Keratinocyte (primary cell): ENCODE measurements around the gene KCNQ1OT1. TPM values are rescaled to one million over a fixed set of nuclear protein-coding genes. Genes with fewer than 3 reads are reported as not detected.
"Not testable (repeated sequence)": the region's sequence is repeated elsewhere in the genome, so short reads cannot be mapped to it uniquely, and the experiment has no call there.

ENCODE experiments used
- DNase-seq: peaks from one replicate; pipeline ENCODE4 v3.0.0-alpha.2; 2011; ENCODE audit warnings: low read depth, missing footprints, low spot score
- FAIRE-seq: peaks from 2 replicates; lab custom pipeline; 2011; peaks lifted over from hg19 to GRCh38; lab: Jason Lieb, UNC
- H2AFZ ChIP-seq: 2 replicates; pipeline ENCODE4 v1.6.0; 2012; ENCODE audit warnings: low read length, control low read depth, inconsistent platforms; ENCODE audit not compliant: control insufficient read depth
- H3K27ac ChIP-seq: 2 replicates; pipeline ENCODE4 v1.5.1; 2011; ENCODE audit warnings: low read length; ENCODE audit not compliant: control insufficient read depth, insufficient read depth
- H3K27me3 ChIP-seq: 3 replicates; pipeline ENCODE4 v1.6.0; 2011; ENCODE audit warnings: low read length; ENCODE audit not compliant: control insufficient read depth, insufficient read depth; ENCODE audit errors: extremely low read depth
- H3K36me3 ChIP-seq, 2 experiments: 2 replicates in 1 of 2; 3 replicates in 1 of 2; pipeline ENCODE4 v1.5.1; 2011; ENCODE audit warnings: low read length in 2 of 2, mild to moderate bottlenecking in 1 of 2; ENCODE audit not compliant: control insufficient read depth in 2 of 2, insufficient read depth in 2 of 2; ENCODE audit errors: extremely low read depth in 1 of 2
- H3K4me1 ChIP-seq: 3 replicates; pipeline ENCODE4 v1.5.1; 2011; ENCODE audit warnings: low read length; ENCODE audit not compliant: control insufficient read depth, insufficient read depth; ENCODE audit errors: extremely low read depth
- H3K4me2 ChIP-seq: 3 replicates; pipeline ENCODE4 v1.6.0; 2011; ENCODE audit warnings: low read depth, low read length; ENCODE audit not compliant: control insufficient read depth, insufficient read depth; ENCODE audit errors: extremely low read depth
- H3K4me3 ChIP-seq, 3 experiments: fragments of 200-600 bp in 1 of 3; sonication (generic) in 1 of 3; 2 replicates in 2 of 3; 3 replicates in 1 of 3; pipeline ENCODE4 v1.5.1; 2011 to 2016; ENCODE audit warnings: low read length in 3 of 3, mild to moderate bottlenecking in 3 of 3, control low read depth in 2 of 3, inconsistent platforms in 1 of 3, low read depth in 1 of 3, mixed read lengths in 1 of 3, mixed run types in 1 of 3, moderate library complexity in 1 of 3; ENCODE audit not compliant: control insufficient read depth in 2 of 3, insufficient read depth in 2 of 3; ENCODE audit errors: extremely low read depth in 1 of 3
- H3K79me2 ChIP-seq: 2 replicates; pipeline ENCODE4 v1.6.0; 2012; ENCODE audit warnings: low read length; ENCODE audit not compliant: control insufficient read depth, insufficient read depth
- H3K9ac ChIP-seq: 3 replicates; pipeline ENCODE4 v1.6.0; 2011; ENCODE audit warnings: low read length; ENCODE audit not compliant: control insufficient read depth, insufficient read depth; ENCODE audit errors: extremely low read depth
- H3K9me1 ChIP-seq: 3 replicates; pipeline ENCODE4 v1.6.0; 2011; ENCODE audit warnings: low read length; ENCODE audit not compliant: control insufficient read depth, insufficient read depth; ENCODE audit errors: extremely low read depth
- H3K9me3 ChIP-seq: 2 replicates; pipeline ENCODE4 v1.5.1; 2012; ENCODE audit warnings: low read depth, low read length; ENCODE audit not compliant: control insufficient read depth
- H4K20me1 ChIP-seq: 3 replicates; pipeline ENCODE4 v1.6.0; 2011; ENCODE audit warnings: low read length; ENCODE audit not compliant: control insufficient read depth, insufficient read depth; ENCODE audit errors: extremely low read depth
- CTCF ChIP-seq, 3 experiments: IDR thresholded peaks in 1 of 3; conservative IDR thresholded peaks in 1 of 3; optimal IDR thresholded peaks in 1 of 3; 2 replicates in 2 of 3; 3 replicates in 1 of 3; pipeline versions ENCODE3 to v1.5.1; 2011; ENCODE audit warnings: low read length in 3 of 3, mild to moderate bottlenecking in 3 of 3, moderate library complexity in 2 of 3, control low read depth in 1 of 3, inconsistent platforms in 1 of 3; ENCODE audit not compliant: insufficient read depth in 2 of 3; ENCODE audit errors: extremely low read depth in 1 of 3
- EZH2 ChIP-seq: IDR thresholded peaks from one replicate; pipeline ENCODE4 v1.6.1; 2012; ENCODE audit warnings: inconsistent platforms, mild to moderate bottlenecking, low read length, moderate library complexity
- dilution Hi-C: fragments of 300-500 bp; cut with MboI; formaldehyde crosslinking; loops from one replicate; pipeline ENCODE4 v1.7.0; 2020; ENCODE audit warnings: low sequenced_read_pairs; ENCODE audit not compliant: extremely low pct_ligation_motif_present
- polyA plus RNA-seq, 5 experiments: library from polyadenylated mRNA; depleted of rRNA in 3 of 5; stranded (reverse) in 3 of 5; stranded (forward) in 1 of 5; unstranded in 1 of 5; fragments of >200 nt; gene quantifications; 1 replicate in 1 of 5; 2 replicates in 3 of 5; 3 replicates in 1 of 5; pipeline versions ENCODE4 v1.2.1 to v1.2.3, GENCODE V29; 2011 to 2012; ENCODE audit warnings: missing spikeins in 2 of 5, low read depth in 1 of 5, low replicate concordance in 1 of 5

Gene KCNQ1OT1
- polyA plus RNA-seq, 1 donor (not counting 4 experiments of a cell fraction or from before 2014, with no cell fraction given), result 0.07 TPM

GRCh38 chr11:2643746-2644145 lies 56.0 kb downstream of the KCNQ1OT1 start:
- H3K4me1 ChIP-seq, result no peaks in the 10 kb centered on the region
- FAIRE-seq (no peak), DNase-seq (no peak)
- H3K9ac ChIP-seq, result no peak overlapping the region
- no peaks in the 10 kb centered on the region for H3K36me3 ChIP-seq
- H3K27me3 ChIP-seq, result no peaks in the 10 kb centered on the region
- H3K9me3 ChIP-seq, result peaks cover 7% of the 10 kb centered on the region
- dilution Hi-C loops, result no loop called here
- no peaks in the 10 kb centered on the region for H4K20me1 ChIP-seq
- no peak overlapping the region for H2AFZ ChIP-seq
- no peak overlapping the region for H3K27ac ChIP-seq
- no peak for TF ChIP-seq CTCF (optimal IDR thresholded peaks at IDR 0.05 in 1 of 3, IDR thresholded peaks at IDR 0.05 in 1 of 3, conservative IDR thresholded peaks at IDR 0.05 in 1 of 3; ENCODE audit: extremely low read depth in 1 of 3, insufficient read depth in 2 of 3, low read length in 3 of 3)
- no peak for TF ChIP-seq EZH2
- H3K4me2 ChIP-seq, result no peak overlapping the region
- no peak overlapping the region for H3K4me3 ChIP-seq
- H3K79me2 ChIP-seq, result no peaks in the 10 kb centered on the region
- H3K9me1 ChIP-seq, result no peaks in the 10 kb centered on the region

GRCh38 chr11:2641623-2642022 lies 58.2 kb downstream of the KCNQ1OT1 start:
- Histone ChIP-seq H2AFZ (no peak overlapping the region), H3K27me3 (no peaks in the 10 kb centered on the region), H3K4me3 (no peak overlapping the region), H3K9me1 (no peaks in the 10 kb centered on the region), H3K36me3 (no peaks in the 10 kb centered on the region), H3K4me2 (no peak overlapping the region), H3K9me3 (peaks cover 7% of the 10 kb centered on the region), H3K27ac (no peak overlapping the region), H3K79me2 (no peaks in the 10 kb centered on the region), H3K4me1 (no peaks in the 10 kb centered on the region), H3K9ac (no peak overlapping the region), H4K20me1 (no peaks in the 10 kb centered on the region)
- dilution Hi-C loops, result no loop called here
- DNase-seq, result no peak
- no peak for FAIRE-seq
- TF ChIP-seq CTCF (optimal IDR thresholded peaks at IDR 0.05 in 1 of 3, IDR thresholded peaks at IDR 0.05 in 1 of 3, conservative IDR thresholded peaks at IDR 0.05 in 1 of 3; ENCODE audit: extremely low read depth in 1 of 3, insufficient read depth in 2 of 3, low read length in 3 of 3) (no peak), EZH2 (no peak)

- H3K4me1 ChIP-seq, FAIRE-seq, H3K79me2 ChIP-seq, H3K36me3 ChIP-seq, H3K27me3 ChIP-seq, H3K27ac ChIP-seq, H3K4me2 ChIP-seq, H3K9me3 ChIP-seq, H3K4me3 ChIP-seq, H3K9me1 ChIP-seq, dilution Hi-C loops, H3K9ac ChIP-seq, H2AFZ ChIP-seq, DNase-seq, H4K20me1 ChIP-seq: not testable (repeated sequence)
These were observed 60.0 kb downstream of the KCNQ1OT1 start for GRCh38 chr11:2639763-2640162.
